NCI-H226 (cell line): ENCODE results near the gene MS4A15.
"Not testable (repeated sequence)": the region's sequence is repeated elsewhere in the genome, so short reads cannot be mapped to it uniquely, and the experiment has no call there.

Experiments used
- DNase-seq: peaks from one replicate; pipeline ENCODE4 v3.0.0-alpha.2; 2015

Gene MS4A15

DNA sequence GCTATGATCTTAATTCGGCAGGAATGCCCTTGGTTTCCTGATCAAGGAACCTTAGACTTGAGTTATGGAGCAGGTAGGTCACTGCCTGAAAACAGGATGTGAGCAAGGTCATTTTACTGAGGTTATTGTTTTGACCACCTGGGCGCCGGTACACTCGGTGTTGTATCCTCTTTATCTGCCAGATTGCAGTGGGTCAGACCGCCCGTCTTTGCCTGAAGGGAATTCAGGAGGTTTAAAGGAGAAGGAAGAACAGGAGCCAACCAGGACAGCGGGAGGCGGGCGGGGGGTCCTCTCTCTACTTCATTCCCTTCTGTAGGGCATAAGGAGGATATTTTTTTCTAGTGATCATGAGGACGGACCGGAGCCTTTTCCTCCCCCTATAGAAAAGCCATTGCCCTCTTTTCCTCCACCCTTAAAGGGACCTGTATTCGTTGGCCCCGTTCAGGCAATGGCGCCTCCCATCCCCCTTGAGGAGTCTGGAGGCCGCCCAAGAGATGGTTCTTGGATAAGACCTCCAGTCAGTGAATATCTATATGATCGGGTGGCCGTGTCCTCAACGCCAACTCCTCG lies 649 bp downstream of the MS4A15 start:
- DNase-seq: no peak

DNA sequence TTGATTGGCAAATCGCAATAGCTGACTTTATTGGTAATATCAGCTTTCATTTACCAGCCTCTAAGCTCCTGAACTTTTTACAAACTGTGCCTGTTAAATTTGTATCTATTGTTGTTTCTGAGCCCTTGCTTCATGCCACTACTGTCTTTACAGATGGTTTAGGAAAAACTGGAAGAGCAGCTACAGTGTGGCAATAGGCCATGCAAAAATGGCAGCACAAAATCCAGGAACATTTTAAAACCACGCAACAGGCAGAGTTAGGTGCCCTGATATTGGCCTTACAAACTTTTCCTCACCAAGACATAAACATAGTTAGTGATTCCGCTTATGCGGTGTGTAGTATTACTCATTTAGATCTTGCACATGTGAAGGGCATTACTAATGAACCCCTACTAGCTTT lies 2.0 kb downstream of the MS4A15 start:
- not testable (repeated sequence) for DNase-seq

DNA sequence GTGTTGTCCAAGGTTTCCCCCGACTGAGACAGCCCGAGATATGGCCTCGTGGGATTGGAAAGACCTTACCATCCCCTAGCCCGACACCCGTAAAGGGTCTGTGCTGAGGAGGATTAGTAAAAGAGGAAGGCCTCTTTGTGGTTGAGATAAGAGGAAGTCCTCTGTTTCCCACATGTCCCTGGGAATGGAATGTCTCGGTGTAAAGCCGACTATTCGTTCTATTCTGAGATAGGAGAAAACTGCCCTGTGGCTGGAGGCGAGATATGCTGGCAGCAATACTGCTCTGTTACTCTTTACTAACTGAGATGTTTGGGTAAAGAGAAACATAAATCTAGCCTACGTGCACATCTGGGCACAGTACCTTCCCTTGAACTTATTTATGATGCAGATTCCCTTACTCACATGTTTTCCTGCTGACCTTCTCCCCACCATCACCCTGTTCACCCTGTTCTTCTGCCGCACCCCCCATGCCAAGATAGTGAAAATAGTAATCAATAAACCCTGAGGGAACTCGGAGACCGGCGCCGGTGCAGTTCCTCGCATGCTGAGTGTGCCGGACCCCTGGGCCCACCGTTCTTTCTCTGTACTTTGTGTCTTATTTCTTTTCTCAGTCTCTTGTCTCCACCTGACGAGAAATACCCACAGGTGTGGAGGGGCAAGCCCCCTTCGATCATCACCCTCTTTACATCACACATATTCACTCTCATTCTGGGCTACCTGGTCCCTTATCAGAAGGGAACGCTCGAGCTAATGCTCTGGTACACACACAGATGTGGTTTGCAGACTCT lies 3.0 kb downstream of the MS4A15 start:
- DNase-seq: not testable (repeated sequence)

DNA sequence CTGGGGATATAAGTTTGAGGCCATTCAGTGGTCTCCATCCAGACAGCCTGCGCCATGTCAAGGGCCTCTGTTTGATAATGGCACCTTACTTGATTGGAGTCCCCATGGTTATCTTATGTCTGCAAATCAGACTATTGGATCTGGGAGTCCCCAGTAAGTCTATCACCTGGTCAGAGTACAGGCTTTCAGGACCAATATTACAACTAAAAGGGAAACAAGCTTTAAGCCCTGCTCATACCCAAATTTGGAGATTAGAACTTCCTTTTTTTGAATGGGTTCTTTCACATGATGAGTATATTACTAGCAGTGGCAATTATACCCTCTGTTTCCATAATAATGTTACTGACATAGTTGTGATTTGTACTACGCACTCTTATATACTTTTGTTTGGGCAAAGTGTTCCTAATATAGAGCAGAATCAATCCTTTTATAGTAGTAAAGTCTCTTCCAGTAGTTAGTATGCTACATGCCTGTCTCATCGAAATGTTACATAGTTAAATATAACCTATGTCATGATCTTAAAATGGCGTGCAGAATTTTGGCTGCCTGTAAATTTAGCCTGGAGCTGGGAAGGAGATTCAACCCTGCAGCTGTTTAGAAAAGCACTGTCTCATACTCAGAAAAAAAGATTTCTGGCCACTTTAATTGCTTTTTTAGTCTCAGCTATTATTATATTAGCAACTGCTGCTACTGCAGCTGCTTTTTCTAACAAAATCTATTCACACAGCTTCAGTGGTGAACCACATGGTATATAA lies 4.9 kb downstream of the MS4A15 start:
- DNase-seq: no peak

DNA sequence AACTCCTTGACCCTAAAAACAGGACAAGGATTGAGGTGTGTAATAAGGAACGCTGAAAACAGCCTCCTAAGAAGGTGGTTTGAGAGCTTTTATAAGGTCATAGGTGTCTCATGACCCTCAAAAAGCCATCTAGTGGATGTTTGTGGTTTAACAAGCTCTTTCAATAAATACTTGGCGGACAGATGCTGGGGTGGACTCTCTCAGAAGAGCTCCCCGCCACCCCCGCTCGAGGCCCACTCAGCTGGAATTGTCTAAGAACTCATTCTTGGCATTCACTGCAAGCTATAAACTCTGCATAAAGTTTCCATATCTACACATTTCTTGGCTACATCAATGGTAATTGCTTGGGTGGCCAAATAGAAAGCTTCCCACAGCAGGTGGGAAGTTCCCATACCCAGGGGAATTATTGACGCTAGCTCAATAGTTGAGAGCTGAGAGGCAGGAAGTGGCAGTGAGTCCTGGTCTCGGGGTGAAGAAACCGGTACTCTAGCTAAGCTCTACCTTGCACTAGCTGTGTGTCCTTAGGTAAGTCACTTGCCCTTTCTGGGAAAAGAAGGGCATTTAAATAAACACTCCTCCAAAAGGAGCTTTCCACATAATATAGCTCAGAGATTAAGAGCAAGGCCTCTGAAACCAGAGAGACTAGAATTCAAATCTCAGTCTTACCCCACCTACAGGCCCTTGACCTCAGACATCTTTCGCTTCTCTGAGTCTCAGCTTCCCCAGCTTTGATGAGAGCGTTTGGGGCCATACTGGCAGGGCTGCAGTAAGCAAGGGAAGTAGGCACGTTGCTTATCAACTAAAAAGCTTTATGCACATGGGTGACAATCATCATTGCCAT lies 6.4 kb downstream of the MS4A15 start:
- no peak for DNase-seq

DNA sequence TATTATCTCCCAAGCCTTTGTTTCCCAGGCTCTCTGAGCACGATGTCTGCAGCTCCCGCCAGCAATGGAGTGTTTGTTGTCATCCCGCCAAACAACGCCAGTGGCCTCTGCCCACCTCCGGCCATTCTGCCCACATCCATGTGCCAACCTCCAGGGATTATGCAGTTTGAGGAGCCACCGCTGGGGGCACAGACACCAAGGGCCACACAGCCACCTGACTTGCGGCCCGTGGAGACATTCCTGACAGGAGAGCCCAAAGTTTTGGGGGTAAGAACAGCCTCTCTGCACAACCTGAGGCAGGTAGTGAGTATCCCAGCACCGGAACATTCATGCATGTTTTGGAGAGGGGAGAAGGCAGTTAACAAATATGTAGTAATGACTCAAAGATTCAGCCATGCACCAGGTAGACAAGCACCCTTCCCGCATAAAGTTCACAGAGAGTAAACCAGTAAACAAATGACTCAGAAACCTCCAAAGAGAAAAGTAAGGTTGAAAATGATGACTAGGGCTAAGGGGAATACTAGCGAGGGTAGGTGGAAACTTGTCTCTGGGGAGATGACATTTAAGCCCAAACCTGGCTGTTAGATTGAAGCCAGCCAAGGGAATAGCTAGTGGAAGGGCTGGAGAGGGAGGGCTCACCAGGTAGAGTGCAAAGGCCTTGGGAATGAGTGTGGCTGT lies 7.2 kb downstream of the MS4A15 start:
- DNase-seq: no peak

DNA sequence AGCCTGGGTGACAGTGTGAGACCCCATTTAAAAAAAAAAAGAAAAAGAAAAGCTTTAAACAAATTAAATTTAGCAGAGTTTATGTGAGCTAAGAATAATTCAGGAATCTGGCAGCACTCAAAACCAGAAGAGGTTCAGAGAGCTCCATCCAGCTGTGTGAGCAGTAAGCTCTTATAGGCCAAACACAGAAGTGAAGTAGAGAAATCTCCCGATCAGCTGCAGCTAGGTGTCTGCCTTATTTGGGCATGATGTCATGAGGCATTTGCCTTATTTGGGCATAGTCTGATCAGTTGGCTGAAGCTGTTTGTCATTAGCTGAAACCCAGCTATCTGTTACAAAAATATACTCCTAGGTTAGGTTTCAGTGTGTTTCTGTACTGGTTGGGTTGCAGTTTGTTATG lies 8.2 kb downstream of the MS4A15 start:
- no peak for DNase-seq

DNA sequence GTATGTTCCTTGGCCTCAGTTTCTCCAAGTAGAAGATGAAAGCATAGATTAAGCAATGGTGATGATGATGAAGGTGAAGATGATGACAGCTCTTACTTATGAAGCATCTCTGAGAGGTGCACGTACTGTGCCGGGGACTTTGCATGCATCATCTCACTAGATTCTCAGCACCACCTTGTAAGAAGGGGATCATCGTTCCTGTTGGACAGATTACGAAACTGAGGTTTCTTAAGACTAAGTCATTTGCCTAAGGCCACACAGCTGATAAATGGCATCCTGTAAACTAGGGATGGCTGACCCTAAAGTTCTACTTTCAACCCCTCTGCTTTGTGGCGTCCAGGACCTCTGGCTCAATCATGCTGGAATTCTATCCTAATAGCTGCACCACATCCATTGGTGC lies 8.7 kb downstream of the MS4A15 start:
- no peak for DNase-seq

DNA sequence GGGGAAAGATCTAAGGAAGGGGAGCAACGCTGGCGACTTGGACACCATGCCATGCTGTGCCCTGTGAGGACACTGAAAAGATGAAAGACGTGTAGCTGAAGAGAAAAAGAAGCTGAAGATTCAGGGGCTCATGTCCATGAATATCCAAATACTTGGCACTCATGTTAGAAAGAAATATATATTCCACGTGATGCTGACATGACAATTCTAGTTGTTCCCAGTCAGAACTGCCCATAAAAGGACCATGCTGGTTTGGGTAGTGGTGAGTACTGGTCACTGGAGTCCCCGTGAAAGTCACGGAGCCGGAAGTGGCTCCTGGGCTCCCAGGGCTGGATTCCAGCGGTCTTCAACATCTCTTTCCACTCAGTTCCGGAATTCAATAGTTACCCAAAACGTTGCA lies 9.9 kb downstream of the MS4A15 start:
- DNase-seq: no peak

DNA sequence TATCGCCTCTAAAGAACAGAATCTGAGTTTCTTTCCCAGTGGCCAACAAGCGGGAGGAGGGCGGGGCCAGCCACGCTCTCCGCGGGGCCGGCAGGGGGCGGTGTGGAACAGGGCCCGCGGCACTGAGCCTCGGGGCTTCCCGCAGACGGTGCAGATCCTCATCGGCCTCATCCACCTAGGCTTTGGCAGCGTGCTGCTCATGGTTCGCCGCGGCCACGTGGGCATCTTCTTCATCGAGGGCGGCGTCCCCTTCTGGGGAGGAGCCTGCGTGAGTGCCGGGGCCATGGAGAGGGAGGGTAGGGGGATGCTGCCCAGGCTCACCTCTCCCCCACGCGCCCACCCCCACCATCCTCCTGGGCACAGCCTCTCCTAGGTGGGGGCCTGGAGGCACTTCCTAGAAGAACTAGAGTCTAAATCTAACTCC lies 10.7 kb downstream of the MS4A15 start:
- no peak for DNase-seq

DNA sequence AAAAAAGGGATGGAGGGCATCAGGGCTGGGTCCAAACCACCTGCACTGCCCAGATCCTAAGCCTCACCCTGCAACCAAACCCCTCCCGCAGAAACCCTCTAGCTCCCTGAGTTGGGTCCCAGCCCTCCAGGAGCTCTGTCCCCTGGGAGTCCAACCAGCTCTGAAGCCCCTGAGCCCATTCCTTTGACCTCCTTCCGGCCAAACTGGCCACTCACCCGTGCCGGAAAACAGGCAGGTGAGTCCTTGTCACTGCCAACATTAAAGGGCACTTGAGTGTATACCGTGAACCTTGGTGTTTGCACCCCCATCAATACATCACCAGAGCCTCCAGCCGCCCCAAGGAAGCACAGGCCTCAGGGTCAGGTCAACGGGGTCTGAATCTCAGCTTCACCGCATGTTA lies 11.5 kb downstream of the MS4A15 start:
- no peak for DNase-seq

DNA sequence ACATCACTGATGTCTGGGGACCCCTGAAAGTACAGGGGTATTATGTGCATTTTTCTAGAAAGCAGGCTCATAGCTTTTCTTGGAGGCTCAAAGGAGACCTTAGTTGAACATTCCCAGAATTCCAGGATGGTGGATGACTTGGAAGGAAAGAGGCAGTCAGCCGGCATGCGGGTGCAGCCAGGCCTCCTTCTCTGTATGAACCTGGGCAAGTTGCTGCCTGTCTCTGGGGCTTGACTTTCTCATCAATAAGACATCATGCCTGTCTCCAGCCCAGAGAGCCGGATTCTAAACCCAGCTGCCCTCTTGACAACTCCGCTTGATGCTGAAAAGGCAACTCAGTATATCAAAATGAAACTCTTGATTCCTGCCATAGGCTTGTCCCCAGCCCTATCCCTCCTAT lies 12.6 kb downstream of the MS4A15 start:
- DNase-seq: no peak

DNA sequence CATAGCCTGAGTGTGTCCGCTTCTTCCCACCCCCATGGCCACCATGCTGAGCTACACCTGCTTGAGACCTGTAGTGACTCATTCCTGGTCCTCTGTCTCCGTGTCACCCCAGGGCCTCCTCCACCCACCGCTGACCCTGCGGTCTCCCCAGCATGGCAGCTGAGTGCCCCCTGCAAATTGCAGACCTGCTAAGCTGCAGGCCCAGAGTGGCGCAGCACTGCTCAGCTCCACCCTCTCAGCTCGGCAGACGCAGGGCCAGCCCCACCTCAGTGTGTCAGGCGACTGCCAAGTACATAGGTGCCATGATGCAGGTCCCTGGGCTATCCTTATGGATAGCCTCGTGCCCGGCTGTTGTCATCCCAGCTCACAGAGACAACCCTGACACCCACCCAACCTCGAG lies 13.1 kb downstream of the MS4A15 start:
- DNase-seq: no peak

DNA sequence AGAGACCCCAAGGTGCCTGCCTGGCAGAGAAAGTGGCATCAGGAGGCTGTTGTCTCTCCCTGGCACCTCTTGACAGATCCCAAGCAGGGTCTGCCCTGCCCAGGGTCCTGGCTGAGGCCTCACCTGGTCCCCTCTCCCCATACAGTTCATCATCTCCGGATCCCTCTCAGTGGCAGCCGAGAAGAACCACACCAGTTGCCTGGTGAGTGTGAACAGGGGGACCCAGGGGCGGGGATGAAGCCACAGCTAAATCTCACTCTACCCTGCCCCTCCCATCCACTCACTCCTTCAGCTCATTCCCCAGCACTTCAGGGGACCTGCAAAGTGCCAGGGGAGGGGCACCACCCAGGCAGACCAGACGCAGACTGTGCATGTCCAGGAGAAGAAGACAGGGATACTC lies 14.5 kb downstream of the MS4A15 start:
- no peak for DNase-seq

DNA sequence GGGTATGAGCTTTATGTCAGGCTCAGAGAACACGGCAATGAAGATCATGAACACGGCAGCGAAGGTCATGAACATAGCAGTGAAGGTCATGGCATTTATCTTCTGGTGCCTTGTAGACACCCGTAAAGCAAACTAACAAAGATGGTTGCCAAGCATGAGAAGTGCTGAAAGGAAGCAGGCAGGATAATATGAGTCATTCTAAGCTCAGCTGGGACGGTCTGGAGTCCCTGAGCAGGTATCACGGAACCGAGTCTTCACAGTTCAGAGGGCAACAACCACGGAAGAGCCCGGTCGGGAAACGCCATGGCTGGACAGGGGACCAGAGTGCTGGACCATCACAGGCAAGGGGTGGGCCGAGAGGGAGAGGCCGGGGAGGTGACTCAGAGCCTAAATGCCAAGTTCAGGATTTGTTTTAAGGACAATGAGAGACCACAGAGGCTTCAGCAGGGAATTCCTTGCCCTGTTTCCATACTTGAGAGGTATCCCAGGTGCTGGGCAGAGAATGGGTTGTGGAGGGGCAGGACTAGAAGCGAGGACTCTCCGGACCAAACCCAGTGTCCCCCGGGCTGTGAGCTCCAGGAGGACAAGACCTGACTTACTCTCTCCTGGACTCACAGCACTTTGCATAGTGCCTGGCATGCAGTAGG lies 15.3 kb downstream of the MS4A15 start:
- no peak for DNase-seq

DNA sequence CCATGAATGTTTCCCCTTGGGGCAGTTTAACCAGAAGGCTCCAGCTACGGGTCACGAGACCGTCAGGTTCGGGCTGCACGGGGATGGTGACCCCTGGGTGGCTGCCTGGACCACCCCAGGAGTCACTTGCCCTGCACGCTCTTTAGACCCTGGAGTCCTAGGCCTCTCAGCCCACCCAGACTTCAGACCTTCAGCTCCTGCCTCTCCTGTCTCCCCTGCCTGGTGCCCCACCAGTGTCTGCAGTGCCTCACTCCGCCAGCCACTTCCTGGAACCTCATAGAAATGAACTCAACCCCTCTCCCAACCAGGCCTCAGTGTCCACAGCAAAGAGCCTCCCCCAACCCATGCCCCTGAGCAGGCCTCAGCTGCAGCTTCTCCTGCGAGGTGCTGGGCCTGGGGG lies 16.0 kb downstream of the MS4A15 start:
- DNase-seq: no peak

DNA sequence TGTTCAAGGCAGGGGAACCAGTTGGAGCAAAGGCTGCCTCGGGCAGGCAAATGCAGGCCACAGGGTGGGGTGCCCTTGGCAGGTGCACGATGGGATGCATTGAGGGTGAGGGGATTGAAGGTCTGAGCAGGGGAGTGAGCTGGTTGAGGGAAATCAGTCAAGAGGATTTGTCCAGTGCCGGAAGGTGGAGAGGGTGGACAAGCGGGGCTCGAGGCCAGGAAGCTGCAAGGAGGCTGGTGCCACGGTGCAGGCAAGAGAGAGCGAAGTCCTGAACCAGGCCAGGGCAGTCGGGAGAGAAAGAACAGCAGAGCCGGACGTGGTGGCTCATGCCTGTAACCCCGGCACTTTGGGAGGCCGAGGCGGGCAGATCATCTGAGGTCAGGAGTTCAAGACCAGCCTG lies 18.1 kb downstream of the MS4A15 start:
- DNase-seq: no peak

DNA sequence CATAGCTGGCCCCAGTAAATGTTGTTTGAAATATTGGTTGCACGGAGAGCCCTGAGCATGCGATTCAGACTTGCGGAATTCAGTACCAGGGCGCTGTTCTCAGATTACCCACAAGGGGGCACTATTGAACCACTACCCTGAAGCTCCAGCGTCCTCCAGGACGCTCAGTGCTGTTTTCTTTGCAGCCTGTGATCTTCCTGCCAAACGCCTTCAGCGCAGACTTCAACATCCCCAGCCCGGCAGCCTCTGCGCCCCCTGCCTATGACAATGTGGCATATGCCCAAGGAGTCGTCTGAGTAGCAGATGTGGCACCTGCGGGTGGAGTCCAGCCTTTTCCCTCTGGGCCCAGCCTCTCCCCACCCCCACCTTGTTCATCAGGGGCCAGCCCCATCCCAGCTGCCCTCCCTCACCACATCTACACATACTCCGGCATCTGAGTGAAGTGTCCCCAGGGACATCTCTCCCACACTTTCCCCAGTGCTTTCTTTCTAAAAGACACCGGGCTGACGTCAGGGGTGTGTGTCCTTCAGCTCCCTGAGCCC lies 18.8 kb downstream of the MS4A15 start:
- peak; percentile 68 for DNase-seq

DNA sequence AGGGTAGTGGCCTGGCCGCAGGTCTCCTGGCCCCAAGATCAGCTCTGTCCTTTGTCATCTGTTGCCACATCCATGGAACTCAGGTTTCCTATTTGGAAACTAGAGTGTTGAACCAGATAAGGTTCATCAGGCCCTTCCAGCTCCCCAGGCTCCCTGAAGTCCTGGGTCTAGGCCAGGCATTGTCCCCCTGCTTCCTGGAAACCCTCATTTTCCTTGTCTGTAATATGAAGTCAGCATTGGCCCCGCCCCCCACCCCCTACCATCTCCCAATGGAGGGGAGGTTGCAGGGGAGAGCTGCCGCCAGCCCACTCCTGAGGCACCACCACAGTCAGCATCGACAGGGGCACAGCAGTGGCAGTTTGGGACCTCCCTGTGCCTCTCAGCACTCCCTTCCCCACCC lies 19.5 kb downstream of the MS4A15 start:
- no peak for DNase-seq

DNA sequence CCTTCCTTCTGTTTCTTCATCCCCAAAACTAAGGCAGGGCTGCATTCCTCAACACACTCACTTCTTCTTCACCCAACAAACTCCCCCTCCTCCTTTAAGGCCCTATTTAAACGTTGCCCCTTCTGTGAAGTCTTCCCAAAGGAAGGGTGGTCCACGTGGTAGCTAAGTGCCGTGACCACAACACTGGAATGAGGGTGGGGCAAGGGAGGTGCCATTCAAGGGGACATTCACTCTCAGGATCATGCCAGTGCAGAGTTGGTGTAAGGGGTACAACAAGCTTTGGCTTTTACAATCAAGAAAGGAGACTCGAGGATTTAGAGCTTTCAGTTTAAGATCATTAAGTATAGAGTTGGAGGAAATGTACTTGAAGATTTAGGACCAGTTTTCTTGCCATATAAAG lies 20.4 kb downstream of the MS4A15 start:
- DNase-seq: no peak

DNA sequence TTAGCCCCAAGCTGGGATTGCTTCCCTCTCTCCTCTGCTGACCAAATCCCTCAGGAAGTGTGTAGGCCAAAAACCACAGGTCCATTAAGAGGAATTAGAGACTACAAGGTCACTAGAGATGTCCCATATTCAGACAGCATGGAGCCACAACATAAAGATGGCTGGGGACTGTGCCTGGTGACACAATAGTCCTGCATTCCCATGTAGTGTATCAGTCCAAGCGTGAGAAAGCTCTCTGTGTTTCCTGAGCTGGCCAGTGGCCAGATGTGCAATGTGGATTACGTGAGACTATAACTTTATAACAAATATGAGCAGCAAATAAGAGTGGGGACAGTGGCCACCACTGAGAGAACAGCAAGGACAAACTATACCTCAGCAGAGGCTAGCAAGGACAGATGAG lies 20.9 kb downstream of the MS4A15 start:
- DNase-seq: no peak

DNA sequence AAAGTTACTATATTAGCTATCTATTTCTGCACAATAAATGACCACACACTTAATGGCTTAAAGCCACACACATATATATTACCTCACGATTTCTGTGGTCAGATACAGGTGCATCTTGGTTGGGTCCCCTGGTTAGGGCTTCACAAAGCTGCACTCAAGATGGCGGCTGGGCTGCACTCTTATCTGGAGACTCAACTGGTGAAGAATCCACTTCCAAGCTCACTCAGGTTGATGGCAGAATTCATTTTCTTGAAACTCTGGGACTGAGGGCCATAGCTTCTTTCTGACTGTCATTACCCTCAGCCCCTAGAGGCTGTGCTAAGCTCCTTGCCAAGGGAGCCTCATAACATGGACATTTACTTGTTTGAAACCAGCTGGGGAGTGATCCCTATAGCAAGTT lies 23.4 kb downstream of the MS4A15 start:
- no peak for DNase-seq
